CD4-positive, alpha-beta T cell (primary cell): ENCODE measurements around the gene BABAM2. TPM values are rescaled to one million over a fixed set of nuclear protein-coding genes. Genes with fewer than 3 reads are reported as not detected.

Experiments used
- ATAC-seq: fragments of 200-7000 bp; cut with Tn5 transposase; one replicate; pipeline ENCODE4 v1.10.0; 2022; ENCODE audit warnings: mild to moderate bottlenecking; ENCODE audit not compliant: poor library complexity
- CTCF ChIA-PET: fragments of 350-600 bp; sonication (Branson Sonifier 250); formaldehyde crosslinking; loops from one replicate; lab custom pipeline; 2021; ENCODE audit warnings: antibody characterized with exemption, inconsistent platforms; lab: Charles Lee
- POLR2A ChIA-PET: fragments of 350-600 bp; sonication (Branson Sonifier 250); formaldehyde crosslinking; loops from one replicate; lab custom pipeline; 2021; ENCODE audit warnings: antibody characterized with exemption, inconsistent platforms; lab: Charles Lee
- DNase-seq, 14 experiments: peaks; one replicate each; pipeline ENCODE4 v3.0.0-alpha.2; 2013 to 2020; ENCODE audit warnings: mixed read lengths in 2 of 14
- H3K27ac ChIP-seq, 2 donors: one replicate each; pipeline versions ENCODE4 v1.5.1 to v1.7.0; 2013; ENCODE audit warnings: low read length in 2 of 2, low read depth in 1 of 2, mild to moderate bottlenecking in 1 of 2
- H3K27me3 ChIP-seq, 2 experiments: 1 replicate in 1 of 2; 2 replicates in 1 of 2; pipeline versions ENCODE4 v1.6.1 to v1.7.0; 2013; ENCODE audit warnings: low read length in 2 of 2, control low read depth in 1 of 2, mild to moderate bottlenecking in 1 of 2, moderate library complexity in 1 of 2; ENCODE audit not compliant: insufficient read depth in 2 of 2, control insufficient read depth in 1 of 2
- H3K36me3 ChIP-seq: one replicate; pipeline ENCODE4 v1.6.1; 2013; ENCODE audit warnings: low read length, control low read depth; ENCODE audit not compliant: insufficient read depth
- H3K4me1 ChIP-seq: one replicate; pipeline ENCODE4 v1.6.1; 2013; ENCODE audit warnings: low read length, control low read depth; ENCODE audit not compliant: insufficient read depth
- H3K4me3 ChIP-seq: one replicate; pipeline ENCODE4 v1.5.1; 2013; ENCODE audit warnings: mild to moderate bottlenecking, low read length, moderate library complexity
- H3K9me3 ChIP-seq, 2 experiments: 1 replicate in 1 of 2; 2 replicates in 1 of 2; pipeline versions ENCODE4 v1.6.1 to v1.7.0; 2013; ENCODE audit warnings: low read length in 2 of 2, mild to moderate bottlenecking in 2 of 2, control low read depth in 1 of 2, moderate library complexity in 1 of 2; ENCODE audit not compliant: control insufficient read depth in 1 of 2, insufficient read depth in 1 of 2
- H3K27ac Mint-ChIP-seq: one replicate; pipeline ENCODE4 v1.8.0; 2020; ENCODE audit warnings: mixed read lengths
- H3K27me3 Mint-ChIP-seq: one replicate; pipeline ENCODE4 v1.8.0; 2021; ENCODE audit warnings: mixed read lengths
- H3K36me3 Mint-ChIP-seq: one replicate; pipeline ENCODE4 v1.8.0; 2021; ENCODE audit warnings: low read depth, mixed read lengths
- H3K4me1 Mint-ChIP-seq: one replicate; pipeline ENCODE4 v1.8.0; 2021; ENCODE audit warnings: low read depth, mixed read lengths
- H3K4me3 Mint-ChIP-seq: one replicate; pipeline ENCODE4 v1.8.0; 2020; ENCODE audit warnings: mild to moderate bottlenecking, mixed read lengths
- H3K9me3 Mint-ChIP-seq: one replicate; pipeline ENCODE4 v1.8.0; 2020; ENCODE audit warnings: mixed read lengths
- intact Hi-C, 2 experiments: fragments of 100-400 bp; cut with DNase I in 1 of 2; cut with micrococcal nuclease in 1 of 2; formaldehyde crosslinking; loops; one replicate each; pipeline versions ENCODE4 v1.15.1 to v1.9.0; 2023 to 2025; cut with DNase I, micrococcal nuclease
- total RNA-seq, 174 experiments: library from RNA in 2 of 174; stranded (reverse) in 2 of 174; gene quantifications; one replicate each; pipeline ENCODE4 v1.2.3 and lab custom pipeline; 2021 to 2026
- TF ChIP-seq, protein P1 (sequence below): fragments of 200-600 bp; IDR thresholded peaks from one replicate; pipeline ENCODE4 v1.8.0; 2022; ENCODE audit warnings: antibody characterized with exemption, mild to moderate bottlenecking

BABAM2 gene
- total RNA-seq, 2 experiments from 2014 or later = 29.2 to 32.8 TPM

- intact Hi-C loops = no loop called here
These were observed 49.7 kb downstream of the BABAM2 start for GRCh38 chr2:27940090-27940671.

DNA sequence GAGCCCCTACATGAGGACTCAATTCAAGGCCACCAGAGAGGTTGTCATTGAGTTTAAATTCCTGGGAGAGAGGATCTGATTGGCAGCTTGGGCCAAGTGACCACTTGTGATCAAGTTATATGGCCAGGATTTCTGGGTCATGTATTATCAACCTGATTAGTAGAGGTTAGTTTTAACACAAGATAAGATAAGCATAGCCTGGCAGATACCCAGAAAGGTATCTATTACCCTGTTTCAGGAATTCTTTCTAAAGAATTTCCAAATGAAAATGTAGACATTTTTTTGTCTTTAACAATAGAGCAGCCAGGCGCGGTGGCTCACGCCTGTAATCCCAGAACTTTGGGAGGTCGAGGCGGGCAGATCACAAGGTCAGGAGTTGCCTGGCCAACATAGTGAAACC is 50.5 kb downstream of the BABAM2 start:
- Histone ChIP-seq H3K4me3 (no peak overlapping the region), H3K4me1 (peaks cover 2% of the 10 kb centered on the region), H3K36me3 (no peaks in the 10 kb centered on the region), H3K9me3 (no peaks in the 10 kb centered on the region), H3K27ac (no peak overlapping the region), H3K27me3 (no peaks in the 10 kb centered on the region)
- H3K4me3 Mint-ChIP-seq = no peak overlapping the region
- peaks cover 18% of the 10 kb centered on the region for H3K4me1 Mint-ChIP-seq
- H3K9me3 Mint-ChIP-seq = no peaks in the 10 kb centered on the region
- no peaks in the 10 kb centered on the region for H3K27me3 Mint-ChIP-seq
- intact Hi-C loops = no loop called here
- ATAC-seq = no peak
- ChIA-PET POLR2A (no interaction called here), CTCF (no interaction called here)
- peaks cover 30% of the 10 kb centered on the region for H3K36me3 Mint-ChIP-seq
- DNase-seq = no peak
- TF ChIP-seq, protein P1, sequence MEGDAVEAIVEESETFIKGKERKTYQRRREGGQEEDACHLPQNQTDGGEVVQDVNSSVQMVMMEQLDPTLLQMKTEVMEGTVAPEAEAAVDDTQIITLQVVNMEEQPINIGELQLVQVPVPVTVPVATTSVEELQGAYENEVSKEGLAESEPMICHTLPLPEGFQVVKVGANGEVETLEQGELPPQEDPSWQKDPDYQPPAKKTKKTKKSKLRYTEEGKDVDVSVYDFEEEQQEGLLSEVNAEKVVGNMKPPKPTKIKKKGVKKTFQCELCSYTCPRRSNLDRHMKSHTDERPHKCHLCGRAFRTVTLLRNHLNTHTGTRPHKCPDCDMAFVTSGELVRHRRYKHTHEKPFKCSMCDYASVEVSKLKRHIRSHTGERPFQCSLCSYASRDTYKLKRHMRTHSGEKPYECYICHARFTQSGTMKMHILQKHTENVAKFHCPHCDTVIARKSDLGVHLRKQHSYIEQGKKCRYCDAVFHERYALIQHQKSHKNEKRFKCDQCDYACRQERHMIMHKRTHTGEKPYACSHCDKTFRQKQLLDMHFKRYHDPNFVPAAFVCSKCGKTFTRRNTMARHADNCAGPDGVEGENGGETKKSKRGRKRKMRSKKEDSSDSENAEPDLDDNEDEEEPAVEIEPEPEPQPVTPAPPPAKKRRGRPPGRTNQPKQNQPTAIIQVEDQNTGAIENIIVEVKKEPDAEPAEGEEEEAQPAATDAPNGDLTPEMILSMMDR = no peak
- H3K27ac Mint-ChIP-seq = no peak overlapping the region

More at GRCh38 chr2:27940090-27940671, 49.7 kb downstream of the BABAM2 start:
- Mint-ChIP-seq H3K4me1 (peaks cover 12% of the 10 kb centered on the region), H3K27me3 (no peaks in the 10 kb centered on the region), H3K36me3 (peaks cover 30% of the 10 kb centered on the region), H3K9me3 (no peaks in the 10 kb centered on the region), H3K4me3 (no peak overlapping the region), H3K27ac (no peak overlapping the region)
- Histone ChIP-seq H3K27me3 (no peaks in the 10 kb centered on the region), H3K36me3 (no peaks in the 10 kb centered on the region), H3K4me3 (no peak overlapping the region), H3K4me1 (peaks cover 2% of the 10 kb centered on the region), H3K27ac (no peak overlapping the region), H3K9me3 (no peaks in the 10 kb centered on the region)
- ATAC-seq (no peak), DNase-seq (no peak)
- ChIA-PET CTCF (no interaction called here), POLR2A (no interaction called here)
- TF ChIP-seq, protein P1 = no peak

DNA sequence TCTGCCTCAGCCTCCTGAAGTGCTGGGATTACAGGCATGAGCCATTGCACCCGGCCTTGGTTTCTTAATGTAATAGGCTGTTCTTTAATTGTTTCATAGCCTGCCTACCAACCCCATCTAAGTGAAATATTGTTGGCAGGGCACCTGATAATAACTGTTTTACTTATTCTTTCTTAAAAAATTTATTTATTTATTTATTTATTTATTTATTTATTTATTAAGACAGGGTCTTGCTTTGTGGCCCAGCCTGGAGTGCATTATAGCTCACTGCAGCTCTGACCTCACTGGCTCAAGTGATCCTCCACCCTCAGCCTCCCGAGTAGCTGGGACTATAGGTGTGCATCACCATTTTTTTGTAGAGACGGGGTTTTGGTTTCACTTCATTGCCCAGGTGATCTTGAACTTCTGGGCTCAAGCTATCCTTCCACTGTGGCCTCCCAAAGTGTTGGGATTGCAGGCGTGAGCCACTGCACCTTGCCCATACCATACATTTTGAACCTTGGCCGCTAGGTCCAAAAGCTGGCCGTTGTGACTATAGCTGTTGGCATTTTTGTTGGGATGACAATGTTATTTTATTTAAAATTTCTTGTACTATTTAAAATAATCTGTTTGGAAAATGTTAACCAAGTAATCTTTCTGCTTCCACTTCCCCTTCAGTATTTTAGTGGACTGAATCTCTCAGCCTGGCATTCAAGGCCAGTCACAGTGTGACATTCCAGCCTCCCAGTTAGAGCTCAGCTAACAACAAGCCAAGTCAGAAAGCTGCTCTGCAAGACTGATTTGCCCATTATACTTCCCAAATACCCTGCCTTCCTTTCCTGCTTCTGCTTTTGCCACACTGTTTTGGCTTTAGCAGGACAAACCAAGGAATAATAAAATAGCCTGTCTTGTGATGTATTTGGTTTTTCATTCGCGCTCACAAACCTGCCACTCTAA is 52.4 kb downstream of the BABAM2 start:
- no peaks in the 10 kb centered on the region for H3K9me3 ChIP-seq
- H3K9me3 Mint-ChIP-seq = no peaks in the 10 kb centered on the region
- peaks cover 3% of the 10 kb centered on the region for H3K4me1 ChIP-seq
- DNase-seq (no peak), ATAC-seq (no peak)
- ChIA-PET CTCF (no interaction called here), POLR2A (interaction anchor here (0.5 kb wide), 1 partner anchor 48 kb away, joined by 3 read pairs; no protein-coding TSS in a partner anchor)
- no peak overlapping the region for H3K4me3 Mint-ChIP-seq
- peaks cover 22% of the 10 kb centered on the region for H3K36me3 Mint-ChIP-seq
- H3K27ac ChIP-seq = no peak overlapping the region
- H3K36me3 ChIP-seq = no peaks in the 10 kb centered on the region
- H3K4me1 Mint-ChIP-seq = peaks cover 17% of the 10 kb centered on the region
- no peak overlapping the region for H3K4me3 ChIP-seq
- no peak overlapping the region for H3K27ac Mint-ChIP-seq
- TF ChIP-seq, protein P1 = no peak
- intact Hi-C loops = no loop called here
- no peaks in the 10 kb centered on the region for H3K27me3 Mint-ChIP-seq
- no peaks in the 10 kb centered on the region for H3K27me3 ChIP-seq
